ENCODE measurements around the gene PTPN2. TPM values are rescaled to one million over a fixed set of nuclear protein-coding genes. Genes with fewer than 3 reads are reported as not detected.

The PTPN2 gene
- total RNA-seq, 2 experiments from 2014 or later: 49.4 to 53.8 TPM

- no peak for TF ChIP-seq CTCF (IDR thresholded peaks at IDR 0.05)
- Histone ChIP-seq H3K27me3 (ENCODE audit: control insufficient read depth in 1 of 2, insufficient read depth in 2 of 2, low read length in 2 of 2) (peaks cover 0 to 5% of the 10 kb centered on the region in 2 experiments), H3K9me3 (ENCODE audit: control insufficient read depth in 1 of 2, insufficient read depth in 1 of 2, low read length in 2 of 2) (peaks cover 0 to 16% of the 10 kb centered on the region in 2 experiments), H3K4me3 (ENCODE audit: low read length) (no peak overlapping the region), H3K36me3 (ENCODE audit: insufficient read depth, low read length) (no peaks in the 10 kb centered on the region), H3K4me1 (ENCODE audit: insufficient read depth, low read length) (peaks cover 27% of the 10 kb centered on the region), H3K27ac (ENCODE audit: low read depth in 1 of 2, low read length in 2 of 2) (no peak overlapping the region)
- Mint-ChIP-seq H3K36me3 (ENCODE audit: low read depth) (no peaks in the 10 kb centered on the region), H3K9me3 (no peaks in the 10 kb centered on the region), H3K27me3 (no peaks in the 10 kb centered on the region), H3K4me3 (no peak overlapping the region), H3K27ac (no peak overlapping the region), H3K4me1 (ENCODE audit: low read depth) (peaks cover 11% of the 10 kb centered on the region)
- POLR2A ChIA-PET: no interaction called here
- DNase-seq (no peak), ATAC-seq (ENCODE audit: poor library complexity) (no peak)
- CTCF ChIA-PET: no interaction called here
- intact Hi-C loops (cut with DNase I, micrococcal nuclease): no loop called here
These were observed 24.7 kb upstream of the PTPN2 start for GRCh38 chr18:12908706-12909105.

- no peak overlapping the region for H3K4me3 ChIP-seq (ENCODE audit: low read length)
- H3K9me3 ChIP-seq (ENCODE audit: control insufficient read depth in 1 of 2, insufficient read depth in 1 of 2, low read length in 2 of 2): peaks cover 0 to 13% of the 10 kb centered on the region in 2 experiments
- no peaks in the 10 kb centered on the region for H3K27me3 Mint-ChIP-seq
- ChIA-PET CTCF (no interaction called here), POLR2A (no interaction called here)
- H3K36me3 ChIP-seq (ENCODE audit: insufficient read depth, low read length): no peaks in the 10 kb centered on the region
- H3K4me1 ChIP-seq (ENCODE audit: insufficient read depth, low read length): peaks cover 31% of the 10 kb centered on the region
- H3K4me3 Mint-ChIP-seq: no peak overlapping the region
- no peaks in the 10 kb centered on the region for H3K36me3 Mint-ChIP-seq (ENCODE audit: low read depth)
- H3K4me1 Mint-ChIP-seq (ENCODE audit: low read depth): peaks cover 11% of the 10 kb centered on the region
- H3K9me3 Mint-ChIP-seq: no peaks in the 10 kb centered on the region
- no peak for TF ChIP-seq CTCF (IDR thresholded peaks at IDR 0.05)
- DNase-seq (no peak), ATAC-seq (ENCODE audit: poor library complexity) (no peak)
- no peak overlapping the region for H3K27ac Mint-ChIP-seq
- H3K27me3 ChIP-seq (ENCODE audit: control insufficient read depth in 1 of 2, insufficient read depth in 2 of 2, low read length in 2 of 2): peaks cover 0 to 5% of the 10 kb centered on the region in 2 experiments
- no peak overlapping the region for H3K27ac ChIP-seq (ENCODE audit: low read depth in 1 of 2, low read length in 2 of 2)
- intact Hi-C loops (cut with DNase I, micrococcal nuclease): no loop called here
These were observed 23.4 kb upstream of the PTPN2 start for GRCh38 chr18:12907258-12907925.

- no peaks in the 10 kb centered on the region for H3K9me3 Mint-ChIP-seq
- no peak overlapping the region for H3K27ac Mint-ChIP-seq
- Histone ChIP-seq H3K9me3 (ENCODE audit: control insufficient read depth in 1 of 2, insufficient read depth in 1 of 2, low read length in 2 of 2) (peaks cover 0 to 6% of the 10 kb centered on the region in 2 experiments), H3K4me1 (ENCODE audit: insufficient read depth, low read length) (peaks cover 31% of the 10 kb centered on the region), H3K27me3 (ENCODE audit: control insufficient read depth in 1 of 2, insufficient read depth in 2 of 2, low read length in 2 of 2) (peaks cover 0 to 5% of the 10 kb centered on the region in 2 experiments), H3K4me3 (ENCODE audit: low read length) (no peak overlapping the region), H3K27ac (ENCODE audit: low read depth in 1 of 2, low read length in 2 of 2) (no peak overlapping the region), H3K36me3 (ENCODE audit: insufficient read depth, low read length) (no peaks in the 10 kb centered on the region)
- no peak for TF ChIP-seq CTCF (IDR thresholded peaks at IDR 0.05)
- no peaks in the 10 kb centered on the region for H3K27me3 Mint-ChIP-seq
- ATAC-seq (ENCODE audit: poor library complexity): no peak
- no peak overlapping the region for H3K4me3 Mint-ChIP-seq
- POLR2A ChIA-PET: no interaction called here
- CTCF ChIA-PET: no interaction called here
- H3K4me1 Mint-ChIP-seq (ENCODE audit: low read depth): peaks cover 11% of the 10 kb centered on the region
- DNase-seq: no peak
- intact Hi-C loops (cut with DNase I, micrococcal nuclease): no loop called here
- no peaks in the 10 kb centered on the region for H3K36me3 Mint-ChIP-seq (ENCODE audit: low read depth)
These were observed 22.7 kb upstream of the PTPN2 start for GRCh38 chr18:12906773-12907172.

Measured in CD4-positive, alpha-beta T cell (primary cell).